Esophagus mucosa (tissue), 1 donor: ENCODE measurements around the gene SORBS2. TPM values are rescaled to one million over a fixed set of nuclear protein-coding genes. Genes with fewer than 3 reads are reported as not detected.
A peak's percentile ranks its signal among the peaks of the same experiment; 100 is the strongest.

Experiments used
- ATAC-seq: fragments of 200-7000 bp; cut with Tn5 transposase; one replicate; pipeline ENCODE4 v1.9.1; 2020
- total RNA-seq: library from RNA; stranded (reverse); gene quantifications from one replicate; pipeline ENCODE4 v1.2.4, GENCODE V29; 2023
- donor health status: DM: yes; HTN: yes; CAD: no.

The SORBS2 gene
- total RNA-seq, 1 donor from 2014 or later: 9.3 TPM

DNA sequence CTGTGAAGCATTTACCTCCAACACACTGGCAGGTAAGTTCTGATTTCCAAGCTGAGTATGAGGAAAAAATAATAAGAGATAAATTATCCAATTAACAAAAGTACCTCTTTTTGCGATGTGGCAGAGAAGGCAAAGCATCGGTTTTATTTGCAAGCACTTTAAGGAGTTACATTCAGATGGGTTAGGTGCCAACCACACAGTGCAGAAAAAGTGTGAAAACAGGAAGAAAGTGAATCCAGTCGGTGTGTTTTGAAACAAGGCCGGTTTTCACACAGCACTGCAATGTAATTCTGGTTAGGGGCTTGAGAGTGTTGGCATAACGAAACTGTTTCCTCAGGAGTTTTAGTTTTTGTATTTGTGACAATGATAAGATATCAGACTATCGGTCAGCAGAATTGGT, 145.8 kb downstream of the SORBS2 start:
- ATAC-seq: no peak

- no peak for ATAC-seq
These were observed 146.3 kb downstream of the SORBS2 start for GRCh38 chr4:185665655-185666054.

- ATAC-seq: no peak
These were observed 147.5 kb downstream of the SORBS2 start for GRCh38 chr4:185664481-185664880.

DNA sequence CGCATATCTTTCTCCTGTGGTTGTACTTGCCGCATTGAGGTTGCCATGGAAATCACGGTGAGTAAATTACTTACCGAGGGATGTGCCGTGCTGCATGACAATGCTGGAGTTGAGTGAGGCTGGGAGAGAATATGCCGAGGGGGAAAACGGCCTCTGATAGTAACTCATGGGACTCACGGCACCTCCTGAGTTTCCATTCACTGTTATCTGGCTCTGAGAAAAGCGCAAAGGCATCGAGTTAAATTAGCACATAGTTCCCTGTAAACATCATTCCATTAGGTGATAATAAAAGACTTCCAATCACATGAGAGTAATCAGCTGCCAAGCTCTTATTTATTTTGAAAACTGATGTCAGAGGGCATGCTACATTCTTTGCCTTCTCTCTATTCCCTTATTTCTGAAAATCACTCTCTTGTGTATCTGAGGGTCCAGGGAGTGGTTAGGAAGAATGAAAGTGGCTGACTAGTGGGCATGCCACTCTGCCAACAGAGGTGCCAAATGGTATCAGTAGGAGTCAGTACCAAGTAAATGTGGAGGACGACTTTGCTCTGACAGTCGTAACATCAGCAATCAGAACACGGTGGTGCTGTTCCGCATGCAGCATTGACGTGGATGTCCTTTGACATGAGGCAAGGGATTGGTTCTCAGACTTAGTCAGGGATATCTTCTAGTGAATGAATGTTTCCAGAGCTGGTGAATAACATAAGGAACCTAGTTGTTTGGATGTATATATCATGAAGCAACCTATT, 149.8 kb downstream of the SORBS2 start:
- no peak for ATAC-seq

- no peak for ATAC-seq
These were observed 151.7 kb downstream of the SORBS2 start for GRCh38 chr4:185660340-185660739.

DNA sequence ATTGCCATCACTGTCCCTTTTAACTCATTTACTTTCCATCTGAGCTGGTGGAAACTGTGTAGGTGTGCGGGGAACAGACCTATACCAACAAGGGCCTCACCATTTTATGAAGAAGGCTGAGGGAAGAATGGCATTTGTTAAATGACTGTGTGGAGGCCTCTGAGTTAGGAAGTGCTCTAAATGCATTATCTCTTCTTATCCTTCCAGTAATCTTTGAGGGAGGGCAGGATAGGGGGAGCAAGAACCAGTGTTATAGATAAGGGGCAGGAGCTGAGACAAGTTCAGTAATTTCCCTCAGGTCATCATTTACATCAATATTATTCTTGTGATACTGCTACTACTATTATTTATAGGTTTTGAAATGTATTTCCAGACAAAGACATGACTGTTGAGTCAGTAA, 154.3 kb downstream of the SORBS2 start:
- no peak for ATAC-seq

DNA sequence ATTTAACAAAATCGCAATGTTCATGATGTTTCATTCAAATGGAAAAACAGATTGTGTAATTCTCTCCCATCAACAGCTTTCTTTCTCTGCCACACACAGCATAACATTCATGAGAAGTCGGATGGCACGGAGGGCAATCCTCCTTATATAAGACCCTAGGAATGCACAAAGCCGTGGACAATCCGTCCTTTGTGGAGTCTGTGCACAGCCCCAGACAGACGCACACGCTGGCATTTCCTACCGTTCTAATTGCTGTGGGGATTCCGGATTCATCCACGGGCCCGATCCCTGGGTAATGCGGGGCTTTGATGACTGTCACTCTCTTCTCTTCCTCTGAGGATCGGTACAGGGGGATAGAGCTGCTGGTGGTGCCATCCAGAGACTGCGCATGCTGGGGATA, 154.8 kb downstream of the SORBS2 start:
- no peak for ATAC-seq

DNA sequence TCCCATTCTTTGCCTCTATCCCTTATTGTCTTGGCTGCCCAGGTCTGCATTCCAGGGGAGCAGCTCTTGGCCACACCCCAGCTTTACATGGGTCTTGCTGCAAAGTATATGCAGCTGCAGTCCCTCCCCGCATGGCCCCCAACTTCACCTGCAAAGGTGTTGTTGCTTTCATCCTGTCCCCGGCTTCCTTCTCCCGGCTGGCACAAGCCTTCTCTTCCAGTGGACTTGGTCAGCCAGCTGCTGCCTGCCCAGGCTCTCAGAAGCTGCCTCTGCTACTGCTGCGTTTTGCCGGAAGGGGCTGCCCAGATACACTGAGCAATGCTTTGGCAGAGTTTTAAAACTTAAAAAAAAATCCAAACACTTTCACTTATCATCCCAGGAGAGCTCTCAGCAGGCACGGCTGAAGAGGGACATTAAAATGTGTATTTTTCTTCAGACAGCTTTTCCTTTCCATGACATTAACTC, 155.5 kb downstream of the SORBS2 start:
- no peak for ATAC-seq

- ATAC-seq: no peak
These were observed 156.9 kb downstream of the SORBS2 start for GRCh38 chr4:185654965-185655554.

DNA sequence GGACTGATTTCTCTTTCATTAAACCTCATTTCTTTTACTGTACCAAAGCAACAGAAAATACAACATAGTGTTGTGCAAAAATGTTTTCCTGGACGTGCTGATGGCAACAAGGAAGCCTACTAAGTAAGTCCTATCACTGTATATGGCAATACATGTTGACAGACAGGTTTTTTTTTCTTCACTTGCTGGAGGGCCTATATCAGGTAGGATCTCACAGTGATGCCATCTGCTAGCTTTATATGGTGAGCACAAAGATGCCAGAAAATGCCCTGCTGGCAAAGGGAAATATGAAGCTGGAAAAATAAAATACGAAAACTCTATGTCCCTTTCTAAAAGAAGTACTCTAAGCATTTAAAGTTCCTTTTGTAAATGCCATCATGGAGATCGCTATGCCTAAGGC, 157.7 kb downstream of the SORBS2 start:
- no peak for ATAC-seq

GRCh38 chr4:185651851-185652250, 160.1 kb downstream of the SORBS2 start:
- ATAC-seq: no peak

DNA sequence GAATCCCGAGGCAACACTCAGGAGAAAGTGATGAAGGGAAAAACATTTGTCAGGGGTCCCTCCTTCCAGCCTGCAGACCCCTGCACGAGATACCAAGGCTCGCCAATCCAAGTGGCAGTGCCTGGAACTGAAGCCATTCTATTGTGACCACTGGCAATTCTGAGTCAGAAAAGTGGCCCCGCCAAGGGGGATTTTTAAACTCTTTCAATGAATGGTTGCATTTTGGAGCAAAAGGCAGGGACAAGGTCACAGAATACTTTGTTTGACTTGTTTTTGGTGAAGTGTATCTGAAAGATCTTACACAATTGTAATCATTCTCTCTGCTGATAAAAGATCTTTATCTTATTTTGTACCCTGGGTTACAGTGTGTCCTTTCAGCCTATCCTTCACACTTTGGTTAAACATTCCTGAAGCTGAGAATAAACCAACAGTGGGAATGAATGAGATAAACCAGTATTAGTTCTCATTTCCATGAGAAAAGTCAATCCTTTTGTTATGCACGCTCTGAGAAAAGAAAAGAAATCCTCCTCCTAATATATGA, 160.8 kb downstream of the SORBS2 start:
- no peak for ATAC-seq

GRCh38 chr4:185648631-185649030, 163.4 kb downstream of the SORBS2 start:
- ATAC-seq: no peak

DNA sequence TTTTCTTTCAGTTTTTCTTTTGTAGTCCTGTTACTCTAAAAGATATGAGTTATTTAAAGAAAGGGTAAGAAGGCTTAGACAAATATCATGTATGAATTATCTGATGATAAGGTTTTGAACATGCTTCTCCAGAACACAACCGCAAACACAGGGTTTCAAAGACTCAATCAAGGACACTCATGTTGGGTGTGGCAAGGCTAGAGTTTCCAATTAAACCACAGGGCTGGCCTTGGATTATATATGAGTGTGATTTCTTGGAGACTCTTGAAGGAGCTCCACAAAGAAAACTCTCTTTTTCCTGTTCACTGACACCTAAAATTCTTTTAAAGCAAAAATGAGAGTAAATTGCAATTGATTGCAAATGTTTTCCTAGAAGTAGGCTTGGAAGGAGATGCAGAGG, 166.6 kb downstream of the SORBS2 start:
- ATAC-seq: no peak

GRCh38 chr4:185644408-185644807, 167.6 kb downstream of the SORBS2 start:
- no peak for ATAC-seq

DNA sequence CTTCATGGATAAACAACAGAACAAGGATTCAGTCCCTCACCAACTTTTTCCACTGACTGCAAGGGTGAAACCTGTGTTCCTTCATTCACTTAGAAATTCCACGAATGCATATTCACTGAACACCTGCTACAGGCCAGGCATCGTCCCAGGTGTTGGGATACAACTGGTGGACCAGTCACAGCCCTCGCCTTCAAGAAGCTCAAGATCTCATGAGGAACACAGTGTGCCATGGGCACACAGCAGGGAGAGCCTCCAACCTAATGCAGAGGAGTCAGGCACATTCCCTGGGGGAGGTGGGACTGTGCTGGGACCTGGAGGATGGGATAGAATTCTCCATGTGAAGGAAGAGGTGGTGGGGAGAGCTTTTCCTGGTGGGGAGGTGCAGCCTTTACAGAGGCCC, 169.1 kb downstream of the SORBS2 start:
- ATAC-seq: no peak

- ATAC-seq: no peak
These were observed 171.0 kb downstream of the SORBS2 start for GRCh38 chr4:185640811-185641675.

GRCh38 chr4:185638548-185639301, 173.3 kb downstream of the SORBS2 start:
- ATAC-seq: no peak

- no peak for ATAC-seq
These were observed 173.9 kb downstream of the SORBS2 start for GRCh38 chr4:185638093-185638492.

- peak; percentile 99 for ATAC-seq
These were observed 174.7 kb downstream of the SORBS2 start for GRCh38 chr4:185637163-185637875.

- no peak for ATAC-seq
These were observed 177.8 kb downstream of the SORBS2 start for GRCh38 chr4:185634066-185634652.
